ENCODE results near the gene TLCD3B.
"Not testable (repeated sequence)": the region's sequence is repeated elsewhere in the genome, so short reads cannot be mapped to it uniquely, and the experiment has no call there.

The TLCD3B gene

DNA sequence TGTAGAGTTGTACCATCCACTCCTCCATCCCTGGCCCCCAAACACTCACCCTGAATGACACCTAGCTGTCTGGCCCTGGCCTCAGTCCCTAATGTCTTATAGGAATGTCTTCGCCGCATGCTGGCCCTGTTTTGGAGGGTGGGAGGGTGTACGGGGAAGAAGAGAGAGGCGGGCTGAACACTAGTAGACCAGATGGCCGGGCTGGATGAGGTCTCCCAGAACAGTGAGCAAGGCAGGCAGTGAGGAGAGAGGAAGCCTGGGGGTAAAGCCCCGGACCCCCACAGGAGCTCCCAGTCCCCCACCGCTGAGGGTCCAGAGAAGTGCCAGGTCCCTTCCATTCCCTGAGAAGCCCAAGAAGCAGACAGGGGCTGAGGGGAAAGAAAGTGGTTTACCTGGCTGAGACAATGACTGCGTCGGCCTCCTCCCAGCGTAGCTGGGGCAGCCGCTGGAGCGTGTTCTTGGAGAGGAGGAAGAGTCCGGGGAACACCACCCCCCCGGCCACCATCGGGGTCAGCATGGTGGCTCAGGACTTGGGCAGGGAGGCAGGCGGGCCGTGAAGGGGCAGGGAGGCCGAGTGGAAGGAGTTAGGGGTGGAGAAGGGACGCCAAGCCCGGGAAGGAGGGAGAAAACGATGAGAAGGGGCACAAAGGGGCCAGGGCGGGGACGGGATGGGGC lies 923 bp downstream of the TLCD3B start:
- peaks cover 21% of the 10 kb centered on the region for H3K27me3 ChIP-seq (ENCODE audit: control insufficient read depth, insufficient read depth, low read length)
- H3K9ac ChIP-seq (ENCODE audit: low read length), result no peak overlapping the region
- H3K4me3 ChIP-seq (ENCODE audit: low read length), result no peak overlapping the region
- H3K36me3 ChIP-seq (ENCODE audit: control insufficient read depth, insufficient read depth, low read length), result no peaks in the 10 kb centered on the region
- no peaks in the 10 kb centered on the region for H3K4me1 ChIP-seq (ENCODE audit: control insufficient read depth, insufficient read depth, low read length)
- no peak overlapping the region for H3K27ac ChIP-seq (ENCODE audit: low read depth, low read length)

DNA sequence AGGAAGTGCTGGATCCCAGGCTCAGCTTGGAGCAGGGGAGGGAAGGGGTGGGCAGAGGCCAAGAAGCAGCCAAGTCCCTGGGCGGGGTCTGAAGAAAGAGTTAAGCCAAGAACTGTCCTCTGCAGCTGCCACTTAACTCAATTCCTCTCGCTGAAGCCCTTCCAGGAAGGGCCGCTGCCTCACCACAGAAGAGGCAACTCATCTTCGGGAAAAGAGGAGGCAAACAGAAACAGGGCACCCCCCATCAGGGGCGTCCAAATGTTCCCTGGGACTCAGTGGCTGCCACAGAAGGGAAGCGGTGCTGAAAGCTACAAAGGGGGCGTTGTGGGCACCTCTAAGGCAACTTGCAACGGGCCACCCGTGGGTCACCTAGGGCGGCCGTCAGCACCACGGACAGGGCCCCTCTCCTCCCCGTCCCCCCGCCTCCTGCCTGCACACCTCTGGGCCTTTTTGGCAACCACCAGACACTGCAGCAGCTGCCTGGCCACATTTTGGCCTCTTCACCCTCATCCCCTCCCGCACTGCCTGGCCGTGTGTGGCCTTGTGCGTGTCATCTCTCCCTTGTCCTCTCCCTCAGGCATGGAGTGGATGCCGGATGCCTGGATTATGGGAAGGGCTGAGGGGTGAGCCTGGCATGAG lies 2.5 kb downstream of the TLCD3B start:
- Histone ChIP-seq H3K27me3 (ENCODE audit: control insufficient read depth, insufficient read depth, low read length) (peaks cover 21% of the 10 kb centered on the region), H3K4me3 (ENCODE audit: low read length) (no peak overlapping the region), H3K27ac (ENCODE audit: low read depth, low read length) (no peak overlapping the region), H3K36me3 (ENCODE audit: control insufficient read depth, insufficient read depth, low read length) (no peaks in the 10 kb centered on the region), H3K4me1 (ENCODE audit: control insufficient read depth, insufficient read depth, low read length) (no peaks in the 10 kb centered on the region), H3K9ac (ENCODE audit: low read length) (no peak overlapping the region)

DNA sequence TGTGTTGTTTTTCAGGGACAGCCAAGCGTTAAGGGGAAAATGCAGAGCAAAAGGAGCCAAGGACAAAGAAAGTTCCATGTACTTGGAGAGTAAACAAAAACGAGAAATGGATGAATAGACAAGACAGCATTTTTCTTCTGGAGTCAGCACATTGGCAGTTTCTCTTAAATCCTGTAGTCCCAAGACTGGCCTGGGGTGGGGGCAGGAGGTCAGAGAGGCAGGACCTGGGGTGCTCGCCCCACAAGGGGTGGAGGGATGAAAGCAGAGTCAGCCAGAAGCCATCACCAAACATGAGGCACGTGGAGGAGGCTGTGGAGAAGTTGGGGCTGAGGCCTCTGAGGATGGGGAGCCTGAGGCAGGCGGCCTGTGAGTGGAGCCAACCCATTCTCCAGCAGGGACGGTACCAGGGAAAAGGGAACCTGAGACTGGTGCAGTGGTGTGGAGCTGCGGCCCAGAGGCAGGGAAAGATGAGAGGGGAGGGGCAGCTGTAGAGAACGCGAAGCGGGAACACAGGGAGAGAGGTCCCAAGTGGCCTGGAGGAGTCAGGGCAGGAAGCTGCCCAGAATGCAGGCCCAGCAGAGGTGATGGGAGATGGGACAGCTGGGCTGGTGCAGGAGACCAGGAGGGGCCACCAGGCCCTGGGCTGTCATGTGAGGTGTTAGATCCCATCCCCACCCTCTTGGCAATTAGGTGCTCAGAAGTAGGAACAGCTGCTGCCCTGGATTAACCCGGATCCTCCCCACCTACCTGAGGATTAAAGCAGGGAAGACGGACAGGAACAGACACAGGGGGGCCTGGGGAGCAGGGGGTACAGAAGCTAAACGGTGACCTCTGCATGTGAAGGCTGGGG lies 3.3 kb downstream of the TLCD3B start:
- Histone ChIP-seq H3K27ac (ENCODE audit: low read depth, low read length) (no peak overlapping the region), H3K4me3 (ENCODE audit: low read length) (no peak overlapping the region), H3K9ac (ENCODE audit: low read length) (no peak overlapping the region), H3K27me3 (ENCODE audit: control insufficient read depth, insufficient read depth, low read length) (peaks cover 21% of the 10 kb centered on the region), H3K36me3 (ENCODE audit: control insufficient read depth, insufficient read depth, low read length) (no peaks in the 10 kb centered on the region), H3K4me1 (ENCODE audit: control insufficient read depth, insufficient read depth, low read length) (no peaks in the 10 kb centered on the region)

DNA sequence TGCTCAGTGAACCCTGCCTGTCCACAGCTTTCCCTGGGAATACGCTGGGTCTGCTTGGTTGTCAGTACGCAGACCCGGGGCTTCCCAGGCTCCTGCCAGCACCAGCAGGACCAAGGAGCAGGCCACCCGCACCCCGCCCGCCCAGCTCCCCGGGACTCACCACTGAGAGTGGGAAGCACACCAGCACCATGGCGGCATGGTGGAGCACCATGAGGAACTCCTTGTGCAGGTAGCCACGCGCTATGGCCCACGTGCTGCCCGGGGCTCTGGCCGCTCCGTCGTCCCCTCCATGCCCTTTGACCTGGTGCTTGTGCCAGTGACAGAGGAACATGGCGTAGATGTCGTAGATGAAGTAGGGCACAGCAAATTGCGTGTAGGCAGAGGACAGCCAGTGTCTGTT lies 4.6 kb downstream of the TLCD3B start:
- Histone ChIP-seq H3K4me1 (ENCODE audit: control insufficient read depth, insufficient read depth, low read length) (no peaks in the 10 kb centered on the region), H3K36me3 (ENCODE audit: control insufficient read depth, insufficient read depth, low read length) (no peaks in the 10 kb centered on the region), H3K27me3 (ENCODE audit: control insufficient read depth, insufficient read depth, low read length) (peaks cover 14% of the 10 kb centered on the region), H3K27ac (ENCODE audit: low read depth, low read length) (no peak overlapping the region), H3K9ac (ENCODE audit: low read length) (no peak overlapping the region), H3K4me3 (ENCODE audit: low read length) (no peak overlapping the region)

DNA sequence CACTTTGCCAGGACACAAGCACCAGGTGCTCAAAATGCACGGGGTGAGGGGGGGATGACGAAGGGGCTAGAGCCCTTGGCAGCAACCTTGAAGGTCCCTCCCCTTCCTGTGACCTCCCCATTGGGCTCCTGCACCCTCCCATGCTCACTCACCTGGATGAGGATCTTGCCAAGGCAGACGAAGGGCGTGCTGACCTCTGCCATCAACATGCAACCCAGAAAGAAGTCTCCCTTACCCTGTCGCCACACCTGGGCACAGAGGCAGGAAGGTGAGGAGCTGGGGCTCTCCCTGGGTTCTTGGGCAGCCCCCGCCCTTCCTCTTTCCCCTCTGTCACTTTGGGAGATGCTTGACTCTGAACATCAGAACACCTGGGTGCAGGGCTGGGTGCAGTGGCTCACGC lies 5.5 kb downstream of the TLCD3B start:
- Histone ChIP-seq H3K4me1 (ENCODE audit: control insufficient read depth, insufficient read depth, low read length) (no peaks in the 10 kb centered on the region), H3K9ac (ENCODE audit: low read length) (no peak overlapping the region), H3K36me3 (ENCODE audit: control insufficient read depth, insufficient read depth, low read length) (no peaks in the 10 kb centered on the region), H3K27me3 (ENCODE audit: control insufficient read depth, insufficient read depth, low read length) (peaks cover 10% of the 10 kb centered on the region), H3K27ac (ENCODE audit: low read depth, low read length) (no peak overlapping the region), H3K4me3 (ENCODE audit: low read length) (no peak overlapping the region)

DNA sequence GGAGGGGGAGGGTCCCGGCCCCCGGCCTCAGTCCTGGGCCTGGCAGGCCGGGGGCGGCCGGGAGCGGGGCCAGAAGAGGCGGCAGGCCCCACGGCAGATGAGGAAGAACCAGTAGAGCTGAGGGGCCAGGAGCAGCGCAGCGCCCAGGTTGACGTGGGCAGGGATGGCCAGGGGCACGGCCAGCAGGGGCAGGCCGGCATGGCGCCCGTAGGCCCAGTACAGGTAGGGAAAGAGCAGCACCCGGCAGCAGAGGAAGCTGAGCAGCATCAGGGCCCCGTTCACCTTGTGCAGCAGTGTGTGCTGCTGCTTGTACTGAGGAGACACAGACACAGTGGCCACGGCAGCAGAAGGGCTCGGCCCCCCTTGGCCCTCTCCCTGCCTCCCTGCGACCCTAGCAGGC lies 5.9 kb downstream of the TLCD3B start:
- H3K27ac ChIP-seq (ENCODE audit: low read depth, low read length), result no peak overlapping the region

DNA sequence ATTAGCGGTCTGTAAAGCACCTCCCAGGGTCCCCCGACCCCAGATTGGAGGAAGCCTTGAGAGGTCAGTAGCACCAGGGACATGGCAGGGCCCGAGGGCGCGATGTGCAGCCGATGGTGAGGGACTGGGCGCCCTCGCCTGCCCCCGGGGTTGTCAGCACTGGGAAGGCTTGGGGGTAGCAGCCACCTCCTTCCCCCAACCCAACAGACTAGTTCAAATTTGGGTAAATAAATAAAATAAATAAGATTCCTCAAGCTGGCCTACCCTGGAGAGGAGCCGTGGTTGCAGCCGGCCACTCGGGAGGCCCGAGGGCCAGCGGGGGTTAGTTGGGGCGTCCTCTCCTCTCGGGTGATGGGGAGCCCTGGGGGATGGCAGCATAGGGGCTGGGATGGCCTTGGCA lies 6.6 kb downstream of the TLCD3B start:
- H3K36me3 ChIP-seq (ENCODE audit: control insufficient read depth, insufficient read depth, low read length), result no peaks in the 10 kb centered on the region
- H3K4me3 ChIP-seq (ENCODE audit: low read length), result no peak overlapping the region
- H3K27me3 ChIP-seq (ENCODE audit: control insufficient read depth, insufficient read depth, low read length), result peaks cover 6% of the 10 kb centered on the region
- no peak overlapping the region for H3K9ac ChIP-seq (ENCODE audit: low read length)
- H3K27ac ChIP-seq (ENCODE audit: low read depth, low read length), result no peak overlapping the region
- H3K4me1 ChIP-seq (ENCODE audit: control insufficient read depth, insufficient read depth, low read length), result no peaks in the 10 kb centered on the region

More for the DNA sequence above, 5.9 kb downstream of the TLCD3B start:
- Histone ChIP-seq H3K4me1 (ENCODE audit: control insufficient read depth, insufficient read depth, low read length) (no peaks in the 10 kb centered on the region), H3K27me3 (ENCODE audit: control insufficient read depth, insufficient read depth, low read length) (peaks cover 7% of the 10 kb centered on the region), H3K36me3 (ENCODE audit: control insufficient read depth, insufficient read depth, low read length) (no peaks in the 10 kb centered on the region), H3K4me3 (ENCODE audit: low read length) (no peak overlapping the region), H3K9ac (ENCODE audit: low read length) (no peak overlapping the region)

DNA sequence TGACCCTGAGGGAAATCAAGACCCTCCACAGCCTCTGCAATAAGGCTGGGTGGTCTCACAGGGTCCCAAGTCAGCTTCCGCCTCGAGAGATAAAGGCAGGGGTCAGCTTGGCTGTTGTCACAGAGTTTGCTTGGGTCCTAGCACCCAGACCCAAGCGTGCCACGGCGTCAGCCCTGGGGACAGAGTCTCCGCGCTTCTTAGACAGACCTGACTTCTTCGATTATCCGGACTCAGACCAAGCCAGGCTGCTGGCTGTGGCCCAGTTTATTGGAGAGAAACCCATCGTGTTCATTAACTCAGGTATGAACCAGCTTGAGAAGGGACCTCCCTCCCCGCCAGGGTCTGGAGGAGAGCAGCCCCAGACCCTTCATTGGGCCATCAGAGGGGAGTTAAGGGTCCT lies 7.5 kb downstream of the TLCD3B start:
- H3K4me3 ChIP-seq (ENCODE audit: low read length), result no peak overlapping the region
- H3K4me1 ChIP-seq (ENCODE audit: control insufficient read depth, insufficient read depth, low read length), result no peaks in the 10 kb centered on the region
- H3K36me3 ChIP-seq (ENCODE audit: control insufficient read depth, insufficient read depth, low read length), result no peaks in the 10 kb centered on the region
- H3K9ac ChIP-seq (ENCODE audit: low read length), result no peak overlapping the region
- H3K27ac ChIP-seq (ENCODE audit: low read depth, low read length), result no peak overlapping the region
- H3K27me3 ChIP-seq (ENCODE audit: control insufficient read depth, insufficient read depth, low read length), result peaks cover 6% of the 10 kb centered on the region

DNA sequence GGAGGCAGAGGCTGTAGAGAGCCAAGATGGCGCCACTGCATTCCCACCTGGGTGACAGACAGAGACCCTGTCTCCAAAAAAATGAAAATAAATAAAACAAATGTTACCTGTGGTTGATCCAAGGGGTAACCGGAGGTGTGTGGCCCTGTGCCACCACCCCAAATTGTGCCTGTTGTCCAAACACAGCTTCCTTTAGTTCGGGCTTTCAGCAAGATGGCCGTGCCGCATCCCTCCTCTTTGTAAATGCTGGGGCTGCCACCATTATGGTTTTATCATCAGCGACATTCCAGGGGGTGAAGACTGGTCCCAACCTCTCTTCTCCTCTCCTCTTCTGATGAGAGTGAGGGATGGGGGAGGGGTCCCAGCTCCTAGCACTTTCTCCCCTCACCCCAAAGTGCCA lies 8.2 kb downstream of the TLCD3B start, which contains the start of gene C16orf92:
C16orf92 (plus strand) TSS at position 312 of the 400 bp plus-strand sequence. CDS start 143 bp downstream, outside the sequence.
- H3K27me3 ChIP-seq (ENCODE audit: control insufficient read depth, insufficient read depth, low read length), result peaks cover 3% of the 10 kb centered on the region
- no peak within 1 kb of the TSS for H3K27ac ChIP-seq (ENCODE audit: low read depth, low read length)
- no peaks in the 10 kb centered on the region for H3K4me1 ChIP-seq (ENCODE audit: control insufficient read depth, insufficient read depth, low read length)
- H3K4me3 ChIP-seq (ENCODE audit: low read length), result no peak within 1 kb of the TSS
- H3K36me3 ChIP-seq (ENCODE audit: control insufficient read depth, insufficient read depth, low read length), result no peaks in the 10 kb centered on the region
- H3K9ac ChIP-seq (ENCODE audit: low read length), result no peak within 1 kb of the TSS

DNA sequence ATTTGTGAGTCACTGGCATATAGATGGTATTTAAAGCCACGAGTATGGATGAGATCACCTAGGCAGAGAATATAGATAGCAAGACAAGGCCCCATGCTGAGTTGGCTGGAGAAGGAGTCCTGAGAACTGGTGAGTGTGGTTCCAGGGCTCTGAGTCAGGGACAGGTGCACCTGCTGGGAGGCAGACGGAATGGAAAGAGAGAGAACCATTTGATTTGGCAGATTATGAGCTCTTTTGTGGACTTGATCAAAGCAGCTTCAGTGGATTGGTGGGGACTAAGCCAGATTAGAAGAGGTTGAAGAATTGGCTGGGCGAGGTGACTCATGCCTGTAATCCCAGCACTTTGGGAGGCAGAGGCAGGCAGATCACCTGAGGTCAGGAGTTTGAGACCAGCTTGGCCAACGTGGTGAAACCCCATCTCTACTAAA lies 12.3 kb downstream of the TLCD3B start:
- Histone ChIP-seq H3K27ac (ENCODE audit: low read depth, low read length) (no peak overlapping the region), H3K36me3 (ENCODE audit: control insufficient read depth, insufficient read depth, low read length) (no peaks in the 10 kb centered on the region), H3K27me3 (ENCODE audit: control insufficient read depth, insufficient read depth, low read length) (no peaks in the 10 kb centered on the region), H3K4me1 (ENCODE audit: control insufficient read depth, insufficient read depth, low read length) (no peaks in the 10 kb centered on the region), H3K9ac (ENCODE audit: low read length) (no peak overlapping the region), H3K4me3 (ENCODE audit: low read length) (no peak overlapping the region)

DNA sequence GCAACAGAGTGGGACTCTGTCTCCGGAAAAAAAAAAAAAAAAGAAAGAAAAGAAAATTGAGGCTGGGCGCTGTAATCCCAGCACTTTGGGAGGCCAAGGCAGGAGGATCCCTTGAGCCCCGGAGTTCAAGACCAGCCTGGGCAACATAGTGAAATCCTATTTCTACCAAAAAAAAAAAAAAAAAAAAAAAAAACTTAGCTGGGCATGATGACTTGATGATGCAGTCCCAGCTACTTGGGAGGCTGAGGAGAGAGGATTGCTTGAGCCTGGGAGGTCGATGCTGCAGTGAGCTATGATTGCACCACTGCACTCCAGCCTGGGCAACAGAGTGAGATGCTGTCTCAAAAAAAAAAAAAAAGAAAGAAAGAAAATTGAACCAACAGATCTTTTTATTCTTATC lies 13.1 kb downstream of the TLCD3B start:
- H3K27ac ChIP-seq (ENCODE audit: low read depth, low read length); H3K36me3 ChIP-seq (ENCODE audit: control insufficient read depth, insufficient read depth, low read length); H3K4me1 ChIP-seq (ENCODE audit: control insufficient read depth, insufficient read depth, low read length); H3K9ac ChIP-seq (ENCODE audit: low read length); H3K4me3 ChIP-seq (ENCODE audit: low read length); H3K27me3 ChIP-seq (ENCODE audit: control insufficient read depth, insufficient read depth, low read length): not testable (repeated sequence)

DNA sequence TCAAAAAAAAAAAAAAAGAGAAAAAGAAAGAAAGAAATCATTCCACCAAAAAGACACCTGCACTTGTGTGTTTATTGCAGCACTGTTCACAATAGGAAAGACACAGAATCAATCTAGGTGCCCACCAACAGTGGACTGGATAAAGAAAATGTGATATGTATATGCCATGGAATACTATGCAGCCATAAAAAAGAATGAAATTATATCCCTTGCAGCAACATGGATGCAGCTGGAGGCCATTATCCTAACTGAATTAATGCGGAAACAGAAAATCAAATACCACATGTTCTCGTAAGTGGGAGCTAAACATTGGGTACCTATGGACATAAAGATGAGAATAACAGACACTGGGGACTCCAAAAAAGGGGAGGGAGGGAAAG lies 13.8 kb downstream of the TLCD3B start:
- no peak overlapping the region for H3K9ac ChIP-seq (ENCODE audit: low read length)
- no peak overlapping the region for H3K27ac ChIP-seq (ENCODE audit: low read depth, low read length)
- H3K4me1 ChIP-seq (ENCODE audit: control insufficient read depth, insufficient read depth, low read length), result no peaks in the 10 kb centered on the region
- H3K36me3 ChIP-seq (ENCODE audit: control insufficient read depth, insufficient read depth, low read length), result no peaks in the 10 kb centered on the region
- no peak overlapping the region for H3K4me3 ChIP-seq (ENCODE audit: low read length)
- no peaks in the 10 kb centered on the region for H3K27me3 ChIP-seq (ENCODE audit: control insufficient read depth, insufficient read depth, low read length)
